ENCODE data around the gene DHRS7B. TPM values are rescaled to one million over a fixed set of nuclear protein-coding genes. Genes with fewer than 3 reads are reported as not detected.
A peak's percentile ranks its signal among the peaks of the same experiment; 100 is the strongest.

Gene DHRS7B
- total RNA-seq, 1 donor from 2014 or later = 20.9 TPM

- DNase-seq = no peak
- Histone ChIP-seq H3K36me3 (no peaks in the 10 kb centered on the region), H3K27me3 (ENCODE audit: low read depth) (peaks cover 5% of the 10 kb centered on the region), H3K9me3 (no peaks in the 10 kb centered on the region), H3K4me1 (peaks cover 13% of the 10 kb centered on the region), H3K27ac (no peak overlapping the region), H3K4me3 (no peak overlapping the region)
- TF ChIP-seq, protein P1, sequence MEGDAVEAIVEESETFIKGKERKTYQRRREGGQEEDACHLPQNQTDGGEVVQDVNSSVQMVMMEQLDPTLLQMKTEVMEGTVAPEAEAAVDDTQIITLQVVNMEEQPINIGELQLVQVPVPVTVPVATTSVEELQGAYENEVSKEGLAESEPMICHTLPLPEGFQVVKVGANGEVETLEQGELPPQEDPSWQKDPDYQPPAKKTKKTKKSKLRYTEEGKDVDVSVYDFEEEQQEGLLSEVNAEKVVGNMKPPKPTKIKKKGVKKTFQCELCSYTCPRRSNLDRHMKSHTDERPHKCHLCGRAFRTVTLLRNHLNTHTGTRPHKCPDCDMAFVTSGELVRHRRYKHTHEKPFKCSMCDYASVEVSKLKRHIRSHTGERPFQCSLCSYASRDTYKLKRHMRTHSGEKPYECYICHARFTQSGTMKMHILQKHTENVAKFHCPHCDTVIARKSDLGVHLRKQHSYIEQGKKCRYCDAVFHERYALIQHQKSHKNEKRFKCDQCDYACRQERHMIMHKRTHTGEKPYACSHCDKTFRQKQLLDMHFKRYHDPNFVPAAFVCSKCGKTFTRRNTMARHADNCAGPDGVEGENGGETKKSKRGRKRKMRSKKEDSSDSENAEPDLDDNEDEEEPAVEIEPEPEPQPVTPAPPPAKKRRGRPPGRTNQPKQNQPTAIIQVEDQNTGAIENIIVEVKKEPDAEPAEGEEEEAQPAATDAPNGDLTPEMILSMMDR (IDR thresholded peaks at IDR 0.05) = no peak
- intact Hi-C loops (cut with DNase I) = no loop called here
- ATAC-seq = no peak
Measured at GRCh38 chr17:21095735-21096134, 31.0 kb upstream of the DHRS7B start.

DNA sequence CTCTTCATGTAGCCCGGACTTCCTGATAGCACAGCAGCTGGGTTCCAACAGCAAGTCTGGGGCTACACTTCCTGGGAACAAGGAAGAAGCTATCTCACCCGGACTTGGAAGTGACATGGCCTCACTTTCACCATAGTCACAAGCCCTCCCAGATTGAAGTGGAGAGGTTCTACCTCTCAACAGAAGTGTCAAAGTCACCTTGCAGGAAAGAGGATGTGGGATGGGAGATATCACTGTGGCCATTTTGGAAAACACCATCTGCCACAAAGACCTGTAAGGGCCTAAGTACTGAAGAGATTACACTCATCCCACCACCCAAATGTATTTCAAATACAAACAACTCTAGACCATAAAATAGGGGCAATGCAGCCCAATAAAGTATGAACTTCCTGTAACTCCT is 29.9 kb upstream of the DHRS7B start:
- Histone ChIP-seq H3K4me1 (peaks cover 13% of the 10 kb centered on the region), H3K4me3 (no peak overlapping the region), H3K27me3 (ENCODE audit: low read depth) (peaks cover 5% of the 10 kb centered on the region), H3K36me3 (no peaks in the 10 kb centered on the region), H3K9me3 (no peaks in the 10 kb centered on the region), H3K27ac (no peak overlapping the region)
- intact Hi-C loops (cut with DNase I) = no loop called here
- DNase-seq = no peak
- no peak for ATAC-seq
- TF ChIP-seq, protein P1 (IDR thresholded peaks at IDR 0.05) = no peak

- peak; percentile 91 to 92 for ATAC-seq
- no peak overlapping the region for H3K27ac ChIP-seq
- H3K4me3 ChIP-seq = peak overlapping the region; percentile 61
- TF ChIP-seq, protein P1 (IDR thresholded peaks at IDR 0.05) = no peak
- no peaks in the 10 kb centered on the region for H3K36me3 ChIP-seq
- H3K9me3 ChIP-seq = no peaks in the 10 kb centered on the region
- peak; percentile 63 for DNase-seq
- intact Hi-C loops (cut with DNase I) = no loop called here
- H3K27me3 ChIP-seq (ENCODE audit: low read depth) = peaks cover 5% of the 10 kb centered on the region
- peaks cover 13% of the 10 kb centered on the region for H3K4me1 ChIP-seq
Measured at GRCh38 chr17:21098934-21099689, 27.7 kb upstream of the DHRS7B start.

- ATAC-seq (no peak), DNase-seq (no peak)
- no peaks in the 10 kb centered on the region for H3K36me3 ChIP-seq
- TF ChIP-seq, protein P1 (IDR thresholded peaks at IDR 0.05) = no peak
- peaks cover 5% of the 10 kb centered on the region for H3K27me3 ChIP-seq (ENCODE audit: low read depth)
- H3K27ac ChIP-seq = no peak overlapping the region
- H3K4me1 ChIP-seq = peaks cover 13% of the 10 kb centered on the region
- H3K9me3 ChIP-seq = no peaks in the 10 kb centered on the region
- no peak overlapping the region for H3K4me3 ChIP-seq
- intact Hi-C loops (cut with DNase I) = no loop called here
Measured at GRCh38 chr17:21100636-21101035, 26.1 kb upstream of the DHRS7B start.

DNA sequence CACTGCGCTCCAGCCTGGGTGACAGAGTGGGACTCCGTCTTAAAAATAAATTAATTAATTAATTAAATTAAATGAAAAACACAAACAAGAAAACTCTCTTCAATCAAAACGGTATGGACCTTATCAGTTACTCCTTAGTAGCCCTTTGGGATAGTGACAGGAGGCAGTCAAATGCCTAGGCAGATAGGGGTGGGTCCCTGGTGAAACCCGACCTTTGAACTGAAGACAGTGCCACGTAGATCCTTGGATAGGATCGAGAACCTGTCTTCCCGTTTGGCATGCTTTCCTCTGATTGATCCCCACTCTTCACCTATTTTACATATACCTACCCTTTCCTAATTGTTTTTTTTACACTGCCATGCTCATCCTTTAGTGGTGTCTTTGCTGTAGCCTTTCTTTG is 22.2 kb upstream of the DHRS7B start:
- Histone ChIP-seq H3K36me3 (no peaks in the 10 kb centered on the region), H3K4me3 (no peak overlapping the region), H3K27me3 (ENCODE audit: low read depth) (no peaks in the 10 kb centered on the region), H3K9me3 (no peaks in the 10 kb centered on the region), H3K4me1 (peaks cover 2% of the 10 kb centered on the region), H3K27ac (no peak overlapping the region)
- TF ChIP-seq, protein P1 (IDR thresholded peaks at IDR 0.05) = no peak
- intact Hi-C loops (cut with DNase I) = no loop called here
- DNase-seq (no peak), ATAC-seq (no peak)
